ENCODE measurements around the gene WDR62.

WDR62 gene

DNA sequence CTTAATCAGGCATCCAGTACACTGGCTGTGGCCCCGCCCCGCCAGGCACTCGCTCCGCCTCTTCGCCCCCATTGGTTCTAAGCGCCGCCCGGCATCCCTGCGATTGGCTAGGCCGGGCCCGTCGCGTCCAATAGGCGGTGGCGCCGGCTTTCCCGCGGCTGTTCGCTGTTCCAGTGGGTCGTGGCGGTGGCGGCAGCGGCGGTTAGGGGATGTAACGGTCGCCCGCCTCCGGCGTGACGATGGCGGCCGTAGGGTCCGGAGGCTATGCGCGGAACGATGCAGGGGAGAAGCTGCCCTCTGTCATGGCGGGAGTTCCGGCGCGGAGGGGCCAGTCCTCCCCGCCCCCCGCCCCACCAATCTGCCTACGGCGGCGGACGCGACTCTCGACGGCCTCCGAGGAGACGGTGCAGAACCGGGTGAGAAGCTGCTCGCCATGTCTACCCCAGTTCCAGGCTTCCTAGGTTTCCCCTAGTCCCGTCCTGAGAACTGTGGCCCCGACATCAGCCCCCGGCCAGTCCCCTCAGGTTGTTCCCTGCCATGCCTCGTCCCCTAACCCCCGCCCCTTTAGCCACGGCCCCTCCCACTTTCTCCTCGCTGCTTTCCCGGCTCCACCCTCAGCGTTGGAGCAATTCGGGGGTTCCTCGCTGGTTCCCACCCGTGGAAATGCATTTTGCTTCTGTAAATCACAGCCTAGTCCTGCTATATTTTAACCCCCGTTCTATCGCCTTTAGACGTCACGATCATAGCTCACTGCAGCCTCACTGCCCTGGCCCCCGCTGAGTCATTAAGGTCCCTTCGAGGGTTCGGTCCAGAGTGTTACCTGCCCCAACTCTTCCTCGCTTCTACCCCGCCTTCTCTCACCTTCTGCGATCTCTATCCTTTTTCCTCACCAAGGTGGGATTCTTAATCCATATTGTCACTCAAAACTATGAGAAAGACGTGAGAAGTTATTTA lies at the start of gene WDR62:
TSS of gene WDR62 (plus strand) at position 165 of the 954 bp plus-strand sequence. CDS start at position 240, 75 bp downstream.
- TF ChIP-seq, protein P1, sequence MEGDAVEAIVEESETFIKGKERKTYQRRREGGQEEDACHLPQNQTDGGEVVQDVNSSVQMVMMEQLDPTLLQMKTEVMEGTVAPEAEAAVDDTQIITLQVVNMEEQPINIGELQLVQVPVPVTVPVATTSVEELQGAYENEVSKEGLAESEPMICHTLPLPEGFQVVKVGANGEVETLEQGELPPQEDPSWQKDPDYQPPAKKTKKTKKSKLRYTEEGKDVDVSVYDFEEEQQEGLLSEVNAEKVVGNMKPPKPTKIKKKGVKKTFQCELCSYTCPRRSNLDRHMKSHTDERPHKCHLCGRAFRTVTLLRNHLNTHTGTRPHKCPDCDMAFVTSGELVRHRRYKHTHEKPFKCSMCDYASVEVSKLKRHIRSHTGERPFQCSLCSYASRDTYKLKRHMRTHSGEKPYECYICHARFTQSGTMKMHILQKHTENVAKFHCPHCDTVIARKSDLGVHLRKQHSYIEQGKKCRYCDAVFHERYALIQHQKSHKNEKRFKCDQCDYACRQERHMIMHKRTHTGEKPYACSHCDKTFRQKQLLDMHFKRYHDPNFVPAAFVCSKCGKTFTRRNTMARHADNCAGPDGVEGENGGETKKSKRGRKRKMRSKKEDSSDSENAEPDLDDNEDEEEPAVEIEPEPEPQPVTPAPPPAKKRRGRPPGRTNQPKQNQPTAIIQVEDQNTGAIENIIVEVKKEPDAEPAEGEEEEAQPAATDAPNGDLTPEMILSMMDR (conservative IDR thresholded peaks at IDR 0.05; ENCODE audit: low read depth, low read length) = no peak
- H3K4me3 ChIP-seq (ENCODE audit: low read depth, low read length) = peak within 1 kb of the TSS; percentile 74
- peak; percentile 92 for DNase-seq (ENCODE audit: low read depth)

DNA sequence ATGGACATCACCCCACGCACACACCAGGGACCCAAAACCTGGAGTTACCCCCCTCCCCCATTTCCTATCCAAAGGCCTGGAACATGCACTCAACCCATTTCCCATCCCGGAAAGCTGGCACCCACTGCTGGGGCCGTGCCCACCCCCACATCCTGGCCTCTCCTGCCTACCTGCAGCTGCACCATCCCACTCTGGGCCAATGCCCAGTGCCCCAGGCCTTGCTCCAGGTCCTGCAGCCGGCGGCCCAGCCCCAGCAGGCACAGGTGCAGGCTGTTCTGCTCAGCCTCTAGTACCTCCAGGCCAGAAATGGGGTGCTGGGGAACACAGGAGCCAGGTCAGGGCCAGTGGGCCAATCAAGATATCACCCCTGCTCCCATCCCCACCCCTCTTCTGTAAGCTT lies 47.7 kb upstream of the WDR62 start:
- no peak for DNase-seq (ENCODE audit: low read depth)
- TF ChIP-seq, protein P1 (conservative IDR thresholded peaks at IDR 0.05; ENCODE audit: low read depth, low read length) = no peak
- no peak overlapping the region for H3K4me3 ChIP-seq (ENCODE audit: low read depth, low read length)

- peak within 1 kb of the TSS; percentile 50 for H3K4me3 ChIP-seq (ENCODE audit: low read depth, low read length)
- TF ChIP-seq, protein P1 (conservative IDR thresholded peaks at IDR 0.05; ENCODE audit: low read depth, low read length) = no peak
Observed at GRCh38 chr19:36008336-36008978, 46.2 kb upstream of the WDR62 start, which contains the start of gene SYNE4. Gene SYNE4, minus strand, starts transcription at chr19:36008813. Its CDS starts 132 bp downstream, at chr19:36008681.

GRCh38 chr19:36009220-36009619 lies 45.5 kb upstream of the WDR62 start:
- TF ChIP-seq, protein P1 (conservative IDR thresholded peaks at IDR 0.05; ENCODE audit: low read depth, low read length) = no peak
- DNase-seq (ENCODE audit: low read depth) = peak; percentile 64
- H3K4me3 ChIP-seq (ENCODE audit: low read depth, low read length) = peak overlapping the region; percentile 50

More at GRCh38 chr19:36008336-36008978, 46.2 kb upstream of the WDR62 start, which contains the start of gene SYNE4:
- DNase-seq (ENCODE audit: low read depth) = no peak

- H3K4me3 ChIP-seq (ENCODE audit: low read depth, low read length) = peak overlapping the region; percentile 50
- DNase-seq (ENCODE audit: low read depth) = no peak
- TF ChIP-seq, protein P1 (conservative IDR thresholded peaks at IDR 0.05; ENCODE audit: low read depth, low read length) = no peak
Observed at GRCh38 chr19:36009633-36010379, 44.9 kb upstream of the WDR62 start.

DNA sequence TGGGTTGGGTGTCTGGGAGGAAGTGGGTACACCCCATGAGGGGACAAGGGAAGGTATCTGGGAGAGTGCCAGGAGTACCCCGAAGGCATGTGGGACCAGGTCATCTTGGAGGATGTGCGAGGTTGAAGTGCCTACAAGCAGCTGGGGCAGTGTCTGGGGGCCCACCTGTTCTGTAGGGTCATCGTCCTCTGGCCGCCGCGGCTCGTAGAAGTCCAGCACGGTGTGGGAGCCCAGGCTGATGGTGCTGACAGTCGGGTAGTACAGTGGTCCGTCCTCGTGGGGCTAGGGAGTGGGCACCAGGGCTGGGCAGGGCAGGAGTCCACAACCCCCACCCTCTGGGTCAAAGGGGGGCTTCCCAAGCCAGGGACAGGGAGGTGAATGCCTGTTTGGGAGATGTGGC lies 44.3 kb upstream of the WDR62 start:
- DNase-seq (ENCODE audit: low read depth) = no peak
- H3K4me3 ChIP-seq (ENCODE audit: low read depth, low read length) = no peak overlapping the region
- TF ChIP-seq, protein P1 (conservative IDR thresholded peaks at IDR 0.05; ENCODE audit: low read depth, low read length) = no peak
